ENCODE results near the gene NDUFA8.

DNA sequence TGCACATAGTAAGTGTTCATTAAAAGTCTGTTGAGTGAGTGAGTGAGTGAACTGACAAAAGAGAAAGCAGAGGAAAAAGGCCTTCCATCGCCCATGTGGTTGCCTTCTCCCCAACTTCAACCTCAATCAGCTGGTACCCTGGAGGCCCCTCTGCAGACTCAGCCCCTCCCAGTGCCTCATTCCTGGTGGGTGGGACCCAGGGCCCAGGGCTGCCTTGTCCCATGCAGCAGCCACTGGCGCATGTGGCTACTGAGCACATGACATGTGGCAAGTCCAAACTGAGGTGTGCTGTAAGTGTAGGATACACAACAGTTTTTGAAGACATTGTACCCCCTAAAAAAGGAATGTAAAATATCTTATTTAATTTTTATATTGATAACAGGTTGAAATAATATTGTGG, 29.6 kb downstream of the NDUFA8 start:
- TF ChIP-seq POLR2A (IDR thresholded peaks at IDR 0.05; ENCODE audit: low read length): no peak
- no peak for TF ChIP-seq GATA1 (IDR thresholded peaks at IDR 0.05; ENCODE audit: low read depth, low read length)
